Ishikawa (cell line): ENCODE measurements around the gene ANKRD6.

Experiments used
- CEBPB ChIP-seq: IDR thresholded peaks from 2 replicates; pipeline ENCODE4 v1.6.1; 2012
- EGR1 ChIP-seq: IDR thresholded peaks from 2 replicates; pipeline ENCODE4 v1.6.1; 2012
- EP300 ChIP-seq: IDR thresholded peaks from 2 replicates; pipeline ENCODE4 v1.6.1; 2012; ENCODE audit warnings: borderline replicate concordance
- FOXM1 ChIP-seq: IDR thresholded peaks from 2 replicates; pipeline ENCODE4 v1.6.1; 2012; ENCODE audit warnings: low read depth, borderline replicate concordance
- MAX ChIP-seq: IDR thresholded peaks from 2 replicates; pipeline ENCODE4 v1.6.1; 2012
- NFIC ChIP-seq: IDR thresholded peaks from 2 replicates; pipeline ENCODE4 v1.6.1; 2012
- RAD21 ChIP-seq: IDR thresholded peaks from 2 replicates; pipeline ENCODE4 v1.6.1; 2012; ENCODE audit warnings: low read depth
- REST ChIP-seq: IDR thresholded peaks from 2 replicates; pipeline ENCODE4 v1.6.1; 2012; ENCODE audit warnings: low read depth, mild to moderate bottlenecking
- TAF1 ChIP-seq: IDR thresholded peaks from 2 replicates; pipeline ENCODE4 v1.6.1; 2012; ENCODE audit warnings: low read depth, mild to moderate bottlenecking
- TEAD4 ChIP-seq: IDR thresholded peaks from 2 replicates; pipeline ENCODE4 v1.6.1; 2012
- YY1 ChIP-seq: IDR thresholded peaks from 2 replicates; pipeline ENCODE4 v1.6.1; 2012; ENCODE audit warnings: low read depth
- ZBTB7A ChIP-seq: IDR thresholded peaks from 2 replicates; pipeline ENCODE4 v1.6.1; 2012; ENCODE audit warnings: low read depth

- no peak for TF ChIP-seq EP300
- no peak for TF ChIP-seq YY1
- no peak for TF ChIP-seq FOXM1
- TF ChIP-seq TEAD4 = no peak
- no peak for TF ChIP-seq RAD21
- no peak for TF ChIP-seq CEBPB
- no peak for TF ChIP-seq MAX
- no peak for TF ChIP-seq NFIC
- no peak for TF ChIP-seq EGR1
- no peak for TF ChIP-seq REST
- TF ChIP-seq ZBTB7A = no peak
- TF ChIP-seq TAF1 = no peak
These were observed 48.7 kb downstream of the ANKRD6 start for GRCh38 chr6:89481695-89482094.
